ENCODE data around the gene TMPRSS13. TPM values are rescaled to one million over a fixed set of nuclear protein-coding genes. Genes with fewer than 3 reads are reported as not detected.

The TMPRSS13 gene
- total RNA-seq, 2 experiments from 2014 or later: 0.99 to 1.4 TPM

DNA sequence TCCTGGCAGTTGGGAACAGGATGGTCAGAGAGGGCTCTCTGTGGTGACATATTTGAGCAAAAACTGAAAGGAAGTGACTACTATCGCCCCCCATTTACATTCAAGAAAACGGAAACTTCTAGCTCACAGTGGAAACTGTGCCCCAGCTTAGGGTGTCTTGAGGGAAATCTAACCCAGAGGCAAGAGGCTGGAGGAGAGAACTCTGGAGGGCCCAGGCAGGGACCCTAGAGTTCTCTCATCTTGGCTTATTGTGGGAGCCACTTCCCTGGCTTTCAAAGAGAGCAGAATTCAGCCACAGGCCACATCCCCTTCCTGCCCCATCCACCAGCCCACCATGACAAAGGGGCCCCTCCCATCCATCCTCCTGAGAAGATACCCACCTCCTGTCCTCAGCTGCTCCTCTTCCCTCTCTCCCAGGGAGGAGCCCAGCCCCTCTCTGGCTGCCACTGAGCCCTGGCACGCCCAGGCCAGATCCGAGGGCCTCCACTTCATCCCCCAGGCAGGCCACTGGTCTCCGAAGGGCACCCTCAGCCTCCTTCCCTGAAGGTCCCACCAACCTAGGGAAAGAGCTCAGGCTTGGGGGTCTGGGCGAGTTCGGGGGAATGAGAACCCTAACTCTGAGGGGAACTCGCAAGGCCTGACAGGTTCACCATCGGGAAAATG is 1.6 kb upstream of the TMPRSS13 start:
- Histone ChIP-seq H3K4me3 (ENCODE audit: low read length) (no peak overlapping the region), H3K27me3 (ENCODE audit: control insufficient read depth in 1 of 2, insufficient read depth in 2 of 2, low read length in 2 of 2) (no peaks in the 10 kb centered on the region), H3K9me3 (ENCODE audit: control insufficient read depth in 1 of 2, insufficient read depth in 1 of 2, low read length in 2 of 2) (no peaks in the 10 kb centered on the region), H3K36me3 (ENCODE audit: insufficient read depth, low read length) (no peaks in the 10 kb centered on the region), H3K27ac (ENCODE audit: low read depth in 1 of 2, low read length in 2 of 2) (no peak overlapping the region), H3K4me1 (ENCODE audit: insufficient read depth, low read length) (peaks cover 35% of the 10 kb centered on the region)
- CTCF ChIA-PET: interaction anchor here (0.9 kb wide), 1 partner anchor 16 kb away, joined by 3 read pairs; no protein-coding TSS in a partner anchor
- Mint-ChIP-seq H3K27me3 (no peaks in the 10 kb centered on the region), H3K36me3 (ENCODE audit: low read depth) (no peaks in the 10 kb centered on the region), H3K4me1 (ENCODE audit: low read depth) (peaks cover 59% of the 10 kb centered on the region), H3K9me3 (no peaks in the 10 kb centered on the region), H3K4me3 (peak overlapping the region; percentile 58), H3K27ac (peak overlapping the region; percentile 29)
- POLR2A ChIA-PET: interaction anchor here (0.6 to 1.7 kb wide), 6 partner anchors 11 to 90 kb away, joined by 3 to 6 read pairs (median 3); no protein-coding TSS in a partner anchor
- intact Hi-C loops (cut with DNase I, micrococcal nuclease): no loop called here
- DNase-seq (peak in 2 of 14 experiments; percentile 23 to 63), ATAC-seq (ENCODE audit: poor library complexity) (peak; percentile 59)
- TF ChIP-seq CTCF (IDR thresholded peaks at IDR 0.05): no peak

DNA sequence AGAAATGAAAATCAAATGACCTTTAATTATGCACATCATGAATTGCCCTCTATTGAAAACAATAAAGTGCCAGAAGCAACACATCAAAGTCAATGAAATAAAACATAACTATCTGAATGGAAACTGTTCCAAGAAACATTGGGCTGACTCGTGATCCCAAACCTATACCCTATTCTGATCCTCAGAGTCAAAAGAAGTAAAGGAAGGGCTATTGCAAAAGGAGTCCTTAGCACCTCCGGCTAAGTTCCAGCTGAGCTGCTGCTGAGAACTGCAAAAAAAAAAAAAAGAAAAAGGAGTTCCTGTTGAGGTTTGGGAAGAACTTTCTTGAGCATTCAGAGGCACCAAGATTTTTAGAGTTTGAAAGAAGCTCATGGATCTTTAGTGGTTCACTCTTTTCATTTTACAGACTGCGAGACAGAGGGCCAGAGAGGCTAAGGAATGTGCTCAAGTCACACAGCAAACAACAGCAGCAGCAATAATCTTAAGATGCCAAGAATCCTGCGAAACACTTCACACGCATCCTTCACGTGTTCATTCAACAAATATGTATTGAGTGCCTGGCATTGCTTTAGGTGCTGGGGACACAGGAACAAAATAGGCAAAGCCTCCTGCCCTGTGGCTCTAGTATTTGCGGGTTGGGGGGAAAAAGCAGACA is 841 bp upstream of the TMPRSS13 start:
- no peak for DNase-seq
- intact Hi-C loops (cut with DNase I, micrococcal nuclease): no loop called here
- ATAC-seq (ENCODE audit: poor library complexity): no peak
- ChIA-PET CTCF (interaction anchor here (0.6 to 0.9 kb wide), 2 partner anchors 17 to 45 kb away, joined by 3 read pairs; no protein-coding TSS in a partner anchor), POLR2A (interaction anchor here (0.6 to 1.5 kb wide), 4 partner anchors 12 to 91 kb away, joined by 3 read pairs; no protein-coding TSS in a partner anchor)
- no peaks in the 10 kb centered on the region for H3K36me3 ChIP-seq (ENCODE audit: insufficient read depth, low read length)
- Mint-ChIP-seq H3K27me3 (no peaks in the 10 kb centered on the region), H3K27ac (peak overlapping the region; percentile 29), H3K36me3 (ENCODE audit: low read depth) (no peaks in the 10 kb centered on the region), H3K9me3 (no peaks in the 10 kb centered on the region), H3K4me3 (peak overlapping the region; percentile 58), H3K4me1 (ENCODE audit: low read depth) (peaks cover 59% of the 10 kb centered on the region)
- TF ChIP-seq CTCF (IDR thresholded peaks at IDR 0.05): no peak
- H3K4me3 ChIP-seq (ENCODE audit: low read length): no peak overlapping the region
- peaks cover 35% of the 10 kb centered on the region for H3K4me1 ChIP-seq (ENCODE audit: insufficient read depth, low read length)
- no peaks in the 10 kb centered on the region for H3K9me3 ChIP-seq (ENCODE audit: control insufficient read depth in 1 of 2, insufficient read depth in 1 of 2, low read length in 2 of 2)
- no peaks in the 10 kb centered on the region for H3K27me3 ChIP-seq (ENCODE audit: control insufficient read depth in 1 of 2, insufficient read depth in 2 of 2, low read length in 2 of 2)
- no peak overlapping the region for H3K27ac ChIP-seq (ENCODE audit: low read depth in 1 of 2, low read length in 2 of 2)

DNA sequence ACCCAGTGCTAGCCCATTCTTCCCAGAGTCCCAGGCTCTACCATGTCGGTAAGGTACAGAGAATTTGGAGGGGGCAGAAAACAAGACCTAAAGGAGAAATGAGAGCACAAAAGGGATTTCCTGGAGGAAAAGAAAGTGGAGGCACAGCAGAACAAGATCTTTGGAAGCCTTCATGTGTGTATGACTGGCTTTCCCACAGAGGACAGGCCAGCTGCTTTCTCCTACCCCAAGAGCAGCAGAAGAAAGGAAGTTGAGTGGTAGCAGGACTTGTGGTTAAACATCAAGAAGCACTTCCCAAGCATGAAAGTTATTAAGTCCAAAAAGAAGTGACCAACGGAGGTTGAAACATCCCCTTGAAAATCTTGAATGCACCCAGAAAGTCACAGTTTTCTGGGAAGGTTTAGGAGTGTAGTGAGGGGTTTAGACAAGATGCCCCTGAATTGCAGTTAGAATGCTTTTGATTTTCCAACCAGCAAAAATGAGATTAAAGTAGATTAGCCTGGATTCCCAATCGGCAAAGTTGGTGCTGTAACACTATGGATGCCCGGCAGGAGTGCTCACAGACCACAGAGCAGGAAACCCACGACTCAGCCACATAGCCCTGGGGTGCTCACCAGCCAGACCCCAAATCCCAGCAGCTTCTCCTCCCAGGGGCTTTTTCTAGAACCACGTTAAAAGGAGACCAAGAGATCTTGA is 608 bp downstream of the TMPRSS13 start:
- Mint-ChIP-seq H3K9me3 (no peaks in the 10 kb centered on the region), H3K27ac (no peak overlapping the region), H3K36me3 (ENCODE audit: low read depth) (no peaks in the 10 kb centered on the region), H3K4me3 (no peak overlapping the region), H3K27me3 (no peaks in the 10 kb centered on the region), H3K4me1 (ENCODE audit: low read depth) (peaks cover 58% of the 10 kb centered on the region)
- no peak for TF ChIP-seq CTCF (IDR thresholded peaks at IDR 0.05)
- intact Hi-C loops (cut with DNase I, micrococcal nuclease): no loop called here
- no peaks in the 10 kb centered on the region for H3K9me3 ChIP-seq (ENCODE audit: control insufficient read depth in 1 of 2, insufficient read depth in 1 of 2, low read length in 2 of 2)
- no peaks in the 10 kb centered on the region for H3K36me3 ChIP-seq (ENCODE audit: insufficient read depth, low read length)
- no peak overlapping the region for H3K4me3 ChIP-seq (ENCODE audit: low read length)
- no peak overlapping the region for H3K27ac ChIP-seq (ENCODE audit: low read depth in 1 of 2, low read length in 2 of 2)
- CTCF ChIA-PET: interaction anchor here (1.0 kb wide), 1 partner anchor 125 kb away, joined by 3 read pairs; no protein-coding TSS in a partner anchor
- no peak for ATAC-seq (ENCODE audit: poor library complexity)
- peaks cover 35% of the 10 kb centered on the region for H3K4me1 ChIP-seq (ENCODE audit: insufficient read depth, low read length)
- no peaks in the 10 kb centered on the region for H3K27me3 ChIP-seq (ENCODE audit: control insufficient read depth in 1 of 2, insufficient read depth in 2 of 2, low read length in 2 of 2)
- DNase-seq: no peak
- POLR2A ChIA-PET: no interaction called here
